ENCODE results near the gene BBS5. TPM values are rescaled to one million over a fixed set of nuclear protein-coding genes. Genes with fewer than 3 reads are reported as not detected.

Gene BBS5
- total RNA-seq, 1 experiment from 2014 or later: 4.6 TPM

DNA sequence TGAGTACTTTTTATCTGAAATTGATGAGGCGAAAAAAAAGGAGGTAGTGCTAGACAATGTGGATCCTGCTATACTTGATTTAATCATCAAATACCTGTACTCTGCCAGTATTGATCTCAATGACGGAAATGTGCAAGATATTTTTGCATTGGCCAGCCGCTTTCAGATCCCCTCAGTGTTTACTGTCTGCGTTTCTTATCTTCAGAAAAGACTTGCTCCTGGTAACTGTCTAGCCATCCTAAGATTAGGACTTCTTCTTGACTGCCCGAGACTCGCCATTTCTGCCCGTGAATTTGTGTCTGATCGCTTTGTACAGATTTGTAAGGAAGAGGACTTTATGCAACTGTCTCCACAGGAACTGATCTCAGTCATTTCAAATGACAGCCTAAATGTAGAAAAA lies 30.7 kb downstream of the BBS5 start (continued):
- no peak for TF ChIP-seq EZH2phosphoT487 (IDR thresholded peaks at IDR 0.05; ENCODE audit: borderline replicate concordance)

GRCh38 chr2:169510496-169510895 lies 31.2 kb downstream of the BBS5 start:
- Histone ChIP-seq H3K27me3 (ENCODE audit: insufficient read depth, low read length) (no peaks in the 10 kb centered on the region), H3K4me1 (ENCODE audit: control insufficient read depth in 1 of 2, insufficient read depth in 2 of 2, low read length in 2 of 2) (peaks cover 10 to 37% of the 10 kb centered on the region in 2 experiments), H4K20me1 (ENCODE audit: insufficient read depth) (no peaks in the 10 kb centered on the region), H3K9ac (ENCODE audit: low read length) (no peak overlapping the region), H2AFZ (ENCODE audit: low read depth, low read length, poor library complexity, severe bottlenecking) (peak overlapping the region; percentile 12), H3K27ac (ENCODE audit: low read depth, low read length) (no peak overlapping the region), H3K79me2 (ENCODE audit: insufficient read depth, low read length) (no peaks in the 10 kb centered on the region), H3K9me2 (ENCODE audit: insufficient read depth) (no peaks in the 10 kb centered on the region), H3K4me2 (ENCODE audit: low read length) (no peak overlapping the region), H3K4me3 (replicated peaks in 1 of 2; ENCODE audit: low read depth in 1 of 2, low read length in 2 of 2) (no peak overlapping the region), H3K36me3 (ENCODE audit: control insufficient read depth in 1 of 2, insufficient read depth in 2 of 2, low read length in 2 of 2) (no peaks in the 10 kb centered on the region), H3K9me3 (ENCODE audit: control insufficient read depth in 1 of 2, insufficient read depth in 1 of 2, low read depth in 1 of 2, low read length in 2 of 2) (no peaks in the 10 kb centered on the region)
- CTCF ChIA-PET: no interaction called here
- POLR2A ChIA-PET: no interaction called here
- TF ChIP-seq, protein P1, sequence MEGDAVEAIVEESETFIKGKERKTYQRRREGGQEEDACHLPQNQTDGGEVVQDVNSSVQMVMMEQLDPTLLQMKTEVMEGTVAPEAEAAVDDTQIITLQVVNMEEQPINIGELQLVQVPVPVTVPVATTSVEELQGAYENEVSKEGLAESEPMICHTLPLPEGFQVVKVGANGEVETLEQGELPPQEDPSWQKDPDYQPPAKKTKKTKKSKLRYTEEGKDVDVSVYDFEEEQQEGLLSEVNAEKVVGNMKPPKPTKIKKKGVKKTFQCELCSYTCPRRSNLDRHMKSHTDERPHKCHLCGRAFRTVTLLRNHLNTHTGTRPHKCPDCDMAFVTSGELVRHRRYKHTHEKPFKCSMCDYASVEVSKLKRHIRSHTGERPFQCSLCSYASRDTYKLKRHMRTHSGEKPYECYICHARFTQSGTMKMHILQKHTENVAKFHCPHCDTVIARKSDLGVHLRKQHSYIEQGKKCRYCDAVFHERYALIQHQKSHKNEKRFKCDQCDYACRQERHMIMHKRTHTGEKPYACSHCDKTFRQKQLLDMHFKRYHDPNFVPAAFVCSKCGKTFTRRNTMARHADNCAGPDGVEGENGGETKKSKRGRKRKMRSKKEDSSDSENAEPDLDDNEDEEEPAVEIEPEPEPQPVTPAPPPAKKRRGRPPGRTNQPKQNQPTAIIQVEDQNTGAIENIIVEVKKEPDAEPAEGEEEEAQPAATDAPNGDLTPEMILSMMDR (IDR thresholded peaks at IDR 0.05 in 2 of 3, conservative IDR thresholded peaks at IDR 0.05 in 1 of 3; ENCODE audit: borderline replicate concordance in 1 of 3, insufficient read depth in 1 of 3, low read depth in 2 of 3, low read length in 2 of 3): no peak
- no peak for TF ChIP-seq ATF3 (IDR thresholded peaks at IDR 0.05)
- TF ChIP-seq CEBPB (IDR thresholded peaks at IDR 0.05; ENCODE audit: low read depth): no peak
- TF ChIP-seq POLR2A (IDR thresholded peaks at IDR 0.05; ENCODE audit: borderline replicate concordance, extremely low read depth, insufficient read depth, insufficient read length): no peak
- no peak for TF ChIP-seq EGR1 (IDR thresholded peaks at IDR 0.05; ENCODE audit: low read depth)
- no peak for TF ChIP-seq CBX3 (IDR thresholded peaks at IDR 0.05; ENCODE audit: low read depth)
- DNase-seq (ENCODE audit: low read depth, low spot score) (no peak), ATAC-seq (no peak)
- RAD21 ChIA-PET (ENCODE audit: low non-redundant PET in 1 of 2, low total read pairs in 2 of 2, uncharacterized antibody in 2 of 2, unreplicated experiment in 2 of 2): no interaction called here
- intact Hi-C loops (cut with micrococcal nuclease): no loop called here
- BruUV-seq (replicated peaks): no TSS peak

GRCh38 chr2:169511818-169512217 lies 32.5 kb downstream of the BBS5 start:
- no peaks in the 10 kb centered on the region for H3K79me2 ChIP-seq (ENCODE audit: insufficient read depth, low read length)
- no peaks in the 10 kb centered on the region for H3K36me3 ChIP-seq (ENCODE audit: control insufficient read depth in 1 of 2, insufficient read depth in 2 of 2, low read length in 2 of 2)
- H3K4me2 ChIP-seq (ENCODE audit: low read length): no peak overlapping the region
- H3K9me3 ChIP-seq (ENCODE audit: control insufficient read depth in 1 of 2, insufficient read depth in 1 of 2, low read depth in 1 of 2, low read length in 2 of 2): no peaks in the 10 kb centered on the region
- no peak overlapping the region for H3K4me3 ChIP-seq (replicated peaks in 1 of 2; ENCODE audit: low read depth in 1 of 2, low read length in 2 of 2)
- TF ChIP-seq, protein P2, sequence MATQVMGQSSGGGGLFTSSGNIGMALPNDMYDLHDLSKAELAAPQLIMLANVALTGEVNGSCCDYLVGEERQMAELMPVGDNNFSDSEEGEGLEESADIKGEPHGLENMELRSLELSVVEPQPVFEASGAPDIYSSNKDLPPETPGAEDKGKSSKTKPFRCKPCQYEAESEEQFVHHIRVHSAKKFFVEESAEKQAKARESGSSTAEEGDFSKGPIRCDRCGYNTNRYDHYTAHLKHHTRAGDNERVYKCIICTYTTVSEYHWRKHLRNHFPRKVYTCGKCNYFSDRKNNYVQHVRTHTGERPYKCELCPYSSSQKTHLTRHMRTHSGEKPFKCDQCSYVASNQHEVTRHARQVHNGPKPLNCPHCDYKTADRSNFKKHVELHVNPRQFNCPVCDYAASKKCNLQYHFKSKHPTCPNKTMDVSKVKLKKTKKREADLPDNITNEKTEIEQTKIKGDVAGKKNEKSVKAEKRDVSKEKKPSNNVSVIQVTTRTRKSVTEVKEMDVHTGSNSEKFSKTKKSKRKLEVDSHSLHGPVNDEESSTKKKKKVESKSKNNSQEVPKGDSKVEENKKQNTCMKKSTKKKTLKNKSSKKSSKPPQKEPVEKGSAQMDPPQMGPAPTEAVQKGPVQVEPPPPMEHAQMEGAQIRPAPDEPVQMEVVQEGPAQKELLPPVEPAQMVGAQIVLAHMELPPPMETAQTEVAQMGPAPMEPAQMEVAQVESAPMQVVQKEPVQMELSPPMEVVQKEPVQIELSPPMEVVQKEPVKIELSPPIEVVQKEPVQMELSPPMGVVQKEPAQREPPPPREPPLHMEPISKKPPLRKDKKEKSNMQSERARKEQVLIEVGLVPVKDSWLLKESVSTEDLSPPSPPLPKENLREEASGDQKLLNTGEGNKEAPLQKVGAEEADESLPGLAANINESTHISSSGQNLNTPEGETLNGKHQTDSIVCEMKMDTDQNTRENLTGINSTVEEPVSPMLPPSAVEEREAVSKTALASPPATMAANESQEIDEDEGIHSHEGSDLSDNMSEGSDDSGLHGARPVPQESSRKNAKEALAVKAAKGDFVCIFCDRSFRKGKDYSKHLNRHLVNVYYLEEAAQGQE (IDR thresholded peaks at IDR 0.05; ENCODE audit: low read depth): no peak
- H3K27me3 ChIP-seq (ENCODE audit: insufficient read depth, low read length): no peaks in the 10 kb centered on the region
- BruUV-seq (replicated peaks): no TSS peak
- H3K27ac ChIP-seq (ENCODE audit: low read depth, low read length): no peak overlapping the region
- DNase-seq (ENCODE audit: low read depth, low spot score) (no peak), ATAC-seq (no peak)
- H3K9ac ChIP-seq (ENCODE audit: low read length): no peak overlapping the region
- intact Hi-C loops (cut with micrococcal nuclease): no loop called here
- ChIA-PET POLR2A (no interaction called here), CTCF (no interaction called here), RAD21 (ENCODE audit: low non-redundant PET in 1 of 2, low total read pairs in 2 of 2, uncharacterized antibody in 2 of 2, unreplicated experiment in 2 of 2) (no interaction called here)
- H2AFZ ChIP-seq (ENCODE audit: low read depth, low read length, poor library complexity, severe bottlenecking): no peak overlapping the region
- no peaks in the 10 kb centered on the region for H3K9me2 ChIP-seq (ENCODE audit: insufficient read depth)
- H4K20me1 ChIP-seq (ENCODE audit: insufficient read depth): no peaks in the 10 kb centered on the region
- H3K4me1 ChIP-seq (ENCODE audit: control insufficient read depth in 1 of 2, insufficient read depth in 2 of 2, low read length in 2 of 2): peaks cover 10 to 37% of the 10 kb centered on the region in 2 experiments

All from HCT116 (cell line).